Measurements from ENCODE around the gene NEFH.

NEFH gene

GRCh38 chr22:29475550-29475949, 4.5 kb upstream of the NEFH start:
- H3K4me3 ChIP-seq (ENCODE audit: low read depth, low read length), result no peak overlapping the region
- no peak for TF ChIP-seq CTCF (IDR thresholded peaks at IDR 0.05; ENCODE audit: low read depth, low read length, missing control alignments)
- DNase-seq (ENCODE audit: low read depth), result no peak
- in situ Hi-C loops (cut with HindIII; ENCODE audit: low sequenced_read_pairs), result no loop called here

- in situ Hi-C loops (cut with HindIII; ENCODE audit: low sequenced_read_pairs), result no loop called here
- no peak for TF ChIP-seq CTCF (IDR thresholded peaks at IDR 0.05; ENCODE audit: low read depth, low read length, missing control alignments)
- no peak for DNase-seq (ENCODE audit: low read depth)
- H3K4me3 ChIP-seq (ENCODE audit: low read depth, low read length), result no peak overlapping the region
Observed at GRCh38 chr22:29476116-29476515, 3.9 kb upstream of the NEFH start.

GRCh38 chr22:29477723-29478318, 2.2 kb upstream of the NEFH start:
- no peak for TF ChIP-seq CTCF (IDR thresholded peaks at IDR 0.05; ENCODE audit: low read depth, low read length, missing control alignments)
- DNase-seq (ENCODE audit: low read depth), result no peak
- in situ Hi-C loops (cut with HindIII; ENCODE audit: low sequenced_read_pairs), result no loop called here
- H3K4me3 ChIP-seq (ENCODE audit: low read depth, low read length), result no peak overlapping the region

- in situ Hi-C loops (cut with HindIII; ENCODE audit: low sequenced_read_pairs), result no loop called here
- H3K4me3 ChIP-seq (ENCODE audit: low read depth, low read length), result no peak overlapping the region
- DNase-seq (ENCODE audit: low read depth), result no peak
- TF ChIP-seq CTCF (IDR thresholded peaks at IDR 0.05; ENCODE audit: low read depth, low read length, missing control alignments), result no peak
Observed at GRCh38 chr22:29478326-29479276, 1.4 kb upstream of the NEFH start.

- H3K4me3 ChIP-seq (ENCODE audit: low read depth, low read length), result peak overlapping the region; percentile 10
- no peak for TF ChIP-seq CTCF (IDR thresholded peaks at IDR 0.05; ENCODE audit: low read depth, low read length, missing control alignments)
- DNase-seq (ENCODE audit: low read depth), result no peak
- in situ Hi-C loops (cut with HindIII; ENCODE audit: low sequenced_read_pairs), result no loop called here
Observed at GRCh38 chr22:29480262-29480511, 169 bp downstream of the NEFH start.

- TF ChIP-seq CTCF (IDR thresholded peaks at IDR 0.05; ENCODE audit: low read depth, low read length, missing control alignments), result no peak
- peak; percentile 5 for DNase-seq (ENCODE audit: low read depth)
- in situ Hi-C loops (cut with HindIII; ENCODE audit: low sequenced_read_pairs), result no loop called here
- H3K4me3 ChIP-seq (ENCODE audit: low read depth, low read length), result peak overlapping the region; percentile 26
Observed at GRCh38 chr22:29480512-29481264, 670 bp downstream of the NEFH start.

All from astrocyte of the cerebellum (primary cell).